Panc1 (cell line): ENCODE measurements around the gene BCORL1. TPM values are rescaled to one million over a fixed set of nuclear protein-coding genes. Genes with fewer than 3 reads are reported as not detected.

Experiments
- ATAC-seq: fragments of 200-7000 bp; cut with Tn5 transposase; 2 replicates; pipeline ENCODE4 v1.9.1; 2020; ENCODE audit warnings: mild to moderate bottlenecking, moderate library complexity
- BruUV-seq: library from RNA; stranded (reverse); fragments of 400-500 nt; replicated peaks from 2 replicates; lab custom pipeline; 2021; lab: Mats Ljungman, UMichigan
- CTCF ChIA-PET: fragments of 300-600 bp; sonication (Branson Sonifier 250); formaldehyde crosslinking; loops from one replicate; lab custom pipeline; 2022; ENCODE audit warnings: antibody characterized with exemption; lab: Charles Lee
- POLR2A ChIA-PET: fragments of 300-600 bp; sonication (Branson Sonifier 250); formaldehyde crosslinking; loops from one replicate; lab custom pipeline; 2022; ENCODE audit warnings: antibody characterized with exemption; lab: Charles Lee
- DNase-seq: peaks from one replicate; pipeline ENCODE4 v3.0.0-alpha.2; 2010; ENCODE audit warnings: low read depth, low spot score
- H3K27ac ChIP-seq: 2 replicates; pipeline ENCODE4 v1.5.1; 2011; ENCODE audit warnings: mild to moderate bottlenecking, low read length, inconsistent platforms
- H3K27me3 ChIP-seq: fragments of 200-500 bp; sonication (Bioruptor generic); 2 replicates; pipeline ENCODE4 v1.6.0; 2014; ENCODE audit warnings: low read length, inconsistent platforms; ENCODE audit not compliant: control insufficient read depth, insufficient read depth
- H3K36me3 ChIP-seq: fragments of 200-500 bp; sonication (Bioruptor generic); 2 replicates; pipeline ENCODE4 v1.5.1; 2014; ENCODE audit warnings: inconsistent platforms, mild to moderate bottlenecking, low read length, moderate library complexity; ENCODE audit not compliant: control insufficient read depth, insufficient read depth
- H3K4me1 ChIP-seq: 2 replicates; pipeline ENCODE4 v1.5.1; 2011; ENCODE audit warnings: inconsistent platforms, mild to moderate bottlenecking, low read length, moderate library complexity; ENCODE audit not compliant: control insufficient read depth, insufficient read depth
- H3K4me3 ChIP-seq, 2 experiments: 2 replicates each; pipeline ENCODE4 v1.5.1; 2011 to 2012; ENCODE audit warnings: low read depth in 2 of 2, low read length in 2 of 2, mild to moderate bottlenecking in 2 of 2, inconsistent platforms in 1 of 2, moderate library complexity in 1 of 2
- H3K9me3 ChIP-seq: fragments of 200-500 bp; sonication (Bioruptor generic); 2 replicates; pipeline ENCODE4 v1.5.1; 2014; ENCODE audit warnings: low read depth, mild to moderate bottlenecking, inconsistent platforms, low read length, moderate library complexity; ENCODE audit not compliant: control insufficient read depth, insufficient read depth
- POLR2AphosphoS5 ChIP-seq: IDR thresholded peaks from 2 replicates; pipeline ENCODE4 v1.6.1; 2012; ENCODE audit warnings: mild to moderate bottlenecking, low read depth, low read length, moderate library complexity
- SIN3A ChIP-seq: IDR thresholded peaks from 2 replicates; pipeline ENCODE4 v1.6.1; 2012; ENCODE audit warnings: low read depth, mild to moderate bottlenecking, low read length, moderate library complexity, borderline replicate concordance; ENCODE audit not compliant: insufficient read depth
- TCF7L2 ChIP-seq: IDR thresholded peaks from 2 replicates; pipeline ENCODE4 v1.6.1; 2011; ENCODE audit warnings: mild to moderate bottlenecking, low read depth, low read length, inconsistent platforms
- in situ Hi-C: cut with HindIII; loops from 2 replicates; pipeline ENCODE4 v1.10.0; 2016; ENCODE audit warnings: low sequenced_read_pairs, low pct_unique_long_range_greater_than_20kb
- intact Hi-C: fragments of 100-400 bp; cut with micrococcal nuclease; formaldehyde crosslinking; loops from one replicate; pipeline ENCODE4 v1.10.0; 2022; ENCODE audit not compliant: unreplicated experiment
- total RNA-seq: library from RNA; stranded (reverse); gene quantifications from one replicate; pipeline ENCODE4 v1.2.1, GENCODE V29; 2021; ENCODE audit not compliant: unreplicated experiment
- TF ChIP-seq, protein P1 (sequence below), 2 experiments: IDR thresholded peaks; 2 replicates each; pipeline ENCODE4 v1.6.1; 2011 to 2012; ENCODE audit warnings: low read depth in 2 of 2, control low read depth in 1 of 2, low read length in 1 of 2, mild to moderate bottlenecking in 1 of 2, moderate library complexity in 1 of 2; ENCODE audit not compliant: insufficient read depth in 1 of 2
- TF ChIP-seq, protein P2 (sequence below): fragments of 450-650 bp; IDR thresholded peaks from 2 replicates; pipeline ENCODE4 v1.5.1; 2017; ENCODE audit warnings: mild to moderate bottlenecking

Gene BCORL1
- total RNA-seq, 1 experiment from 2014 or later = 67.4 TPM

DNA sequence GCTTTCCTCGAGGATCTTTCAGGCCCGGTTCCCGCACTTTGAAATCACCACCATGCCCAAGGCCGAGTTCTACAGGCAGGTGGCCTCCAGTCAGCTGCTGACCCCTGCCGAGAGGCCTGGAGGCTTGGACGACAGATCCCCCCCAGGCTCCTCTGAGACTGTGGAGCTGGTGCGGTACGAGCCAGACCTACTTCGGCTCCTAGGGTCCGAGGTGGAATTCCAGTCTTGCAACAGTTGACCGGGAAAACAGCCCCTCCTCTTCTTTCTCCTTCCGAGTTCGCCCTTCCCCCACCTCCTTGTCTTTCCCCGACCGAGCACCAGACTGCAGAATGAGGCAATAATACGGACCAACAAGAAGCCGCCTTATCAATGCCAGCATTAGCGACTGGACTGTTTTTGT, 73.5 kb downstream of the BCORL1 start:
- CTCF ChIA-PET = interaction anchor here (0.5 kb wide), 1 partner anchor 142 kb away, joined by 4 read pairs; no protein-coding TSS in a partner anchor
- H3K36me3 ChIP-seq = peaks cover 19% of the 10 kb centered on the region
- H3K4me1 ChIP-seq = peaks cover 4% of the 10 kb centered on the region; the same call in 1 of the 2 replicates
- POLR2A ChIA-PET = no interaction called here
- DNase-seq (no peak), ATAC-seq (no peak)
- BruUV-seq = no TSS peak
- intact Hi-C loops = no loop called here
- in situ Hi-C loops = no loop called here
- H3K9me3 ChIP-seq = no peaks in the 10 kb centered on the region
- no peaks in the 10 kb centered on the region for H3K27me3 ChIP-seq
- no peak overlapping the region for H3K4me3 ChIP-seq
- TF ChIP-seq TCF7L2 = no peak
- TF ChIP-seq, protein P1, sequence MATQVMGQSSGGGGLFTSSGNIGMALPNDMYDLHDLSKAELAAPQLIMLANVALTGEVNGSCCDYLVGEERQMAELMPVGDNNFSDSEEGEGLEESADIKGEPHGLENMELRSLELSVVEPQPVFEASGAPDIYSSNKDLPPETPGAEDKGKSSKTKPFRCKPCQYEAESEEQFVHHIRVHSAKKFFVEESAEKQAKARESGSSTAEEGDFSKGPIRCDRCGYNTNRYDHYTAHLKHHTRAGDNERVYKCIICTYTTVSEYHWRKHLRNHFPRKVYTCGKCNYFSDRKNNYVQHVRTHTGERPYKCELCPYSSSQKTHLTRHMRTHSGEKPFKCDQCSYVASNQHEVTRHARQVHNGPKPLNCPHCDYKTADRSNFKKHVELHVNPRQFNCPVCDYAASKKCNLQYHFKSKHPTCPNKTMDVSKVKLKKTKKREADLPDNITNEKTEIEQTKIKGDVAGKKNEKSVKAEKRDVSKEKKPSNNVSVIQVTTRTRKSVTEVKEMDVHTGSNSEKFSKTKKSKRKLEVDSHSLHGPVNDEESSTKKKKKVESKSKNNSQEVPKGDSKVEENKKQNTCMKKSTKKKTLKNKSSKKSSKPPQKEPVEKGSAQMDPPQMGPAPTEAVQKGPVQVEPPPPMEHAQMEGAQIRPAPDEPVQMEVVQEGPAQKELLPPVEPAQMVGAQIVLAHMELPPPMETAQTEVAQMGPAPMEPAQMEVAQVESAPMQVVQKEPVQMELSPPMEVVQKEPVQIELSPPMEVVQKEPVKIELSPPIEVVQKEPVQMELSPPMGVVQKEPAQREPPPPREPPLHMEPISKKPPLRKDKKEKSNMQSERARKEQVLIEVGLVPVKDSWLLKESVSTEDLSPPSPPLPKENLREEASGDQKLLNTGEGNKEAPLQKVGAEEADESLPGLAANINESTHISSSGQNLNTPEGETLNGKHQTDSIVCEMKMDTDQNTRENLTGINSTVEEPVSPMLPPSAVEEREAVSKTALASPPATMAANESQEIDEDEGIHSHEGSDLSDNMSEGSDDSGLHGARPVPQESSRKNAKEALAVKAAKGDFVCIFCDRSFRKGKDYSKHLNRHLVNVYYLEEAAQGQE (IDR thresholded peaks at IDR 0.05; ENCODE audit: insufficient read depth in 1 of 2, low read depth in 2 of 2, low read length in 1 of 2) = no peak
- no peak for TF ChIP-seq SIN3A
- TF ChIP-seq, protein P2, sequence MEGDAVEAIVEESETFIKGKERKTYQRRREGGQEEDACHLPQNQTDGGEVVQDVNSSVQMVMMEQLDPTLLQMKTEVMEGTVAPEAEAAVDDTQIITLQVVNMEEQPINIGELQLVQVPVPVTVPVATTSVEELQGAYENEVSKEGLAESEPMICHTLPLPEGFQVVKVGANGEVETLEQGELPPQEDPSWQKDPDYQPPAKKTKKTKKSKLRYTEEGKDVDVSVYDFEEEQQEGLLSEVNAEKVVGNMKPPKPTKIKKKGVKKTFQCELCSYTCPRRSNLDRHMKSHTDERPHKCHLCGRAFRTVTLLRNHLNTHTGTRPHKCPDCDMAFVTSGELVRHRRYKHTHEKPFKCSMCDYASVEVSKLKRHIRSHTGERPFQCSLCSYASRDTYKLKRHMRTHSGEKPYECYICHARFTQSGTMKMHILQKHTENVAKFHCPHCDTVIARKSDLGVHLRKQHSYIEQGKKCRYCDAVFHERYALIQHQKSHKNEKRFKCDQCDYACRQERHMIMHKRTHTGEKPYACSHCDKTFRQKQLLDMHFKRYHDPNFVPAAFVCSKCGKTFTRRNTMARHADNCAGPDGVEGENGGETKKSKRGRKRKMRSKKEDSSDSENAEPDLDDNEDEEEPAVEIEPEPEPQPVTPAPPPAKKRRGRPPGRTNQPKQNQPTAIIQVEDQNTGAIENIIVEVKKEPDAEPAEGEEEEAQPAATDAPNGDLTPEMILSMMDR = no peak
- no peak for TF ChIP-seq POLR2AphosphoS5
- H3K27ac ChIP-seq = no peak overlapping the region

DNA sequence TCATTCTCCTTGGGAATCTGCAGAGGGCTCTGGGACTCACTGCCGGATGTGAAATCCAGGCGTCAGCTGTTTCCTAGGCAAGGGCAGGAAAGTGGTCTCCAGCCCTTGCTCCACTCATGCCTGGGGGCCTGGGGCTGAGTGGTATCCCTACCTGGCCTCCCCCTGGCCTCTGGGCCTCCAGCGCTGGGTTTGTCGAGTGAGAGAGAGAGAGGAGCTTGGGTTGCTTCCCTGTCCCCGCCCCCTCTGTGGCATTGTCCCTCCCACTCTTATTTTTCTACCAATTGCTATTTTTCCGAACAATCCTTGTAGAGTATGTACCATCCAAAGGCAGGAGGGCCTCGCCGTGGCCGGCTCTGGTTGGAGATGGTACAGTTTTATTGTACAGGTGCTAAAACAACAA, 74.8 kb downstream of the BCORL1 start:
- intact Hi-C loops = no loop called here
- no peak for ATAC-seq
- H3K4me3 ChIP-seq = no peak overlapping the region

DNA sequence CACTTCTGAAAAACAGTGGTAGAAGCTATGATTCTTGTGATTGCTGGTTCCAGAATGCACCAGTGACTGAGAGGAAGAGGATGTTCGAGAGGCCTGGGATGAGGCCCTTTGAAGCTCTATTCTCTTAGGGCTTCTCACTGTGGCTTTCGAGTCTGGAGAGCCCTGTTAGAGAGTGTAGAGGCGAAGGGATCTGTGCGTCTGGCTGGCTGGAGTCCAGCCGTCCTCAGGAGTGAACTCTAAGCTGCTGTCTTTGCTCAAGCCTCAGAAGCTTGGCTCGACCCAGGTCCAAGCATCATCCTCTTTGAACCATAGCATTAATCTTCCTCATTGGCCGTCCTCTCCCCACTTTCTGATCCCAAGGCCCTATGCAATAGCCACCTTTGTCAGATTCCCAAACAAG, 76.2 kb downstream of the BCORL1 start:
- H3K27ac ChIP-seq = no peak overlapping the region
- BruUV-seq = no TSS peak
- POLR2A ChIA-PET = no interaction called here
- CTCF ChIA-PET = no interaction called here
- in situ Hi-C loops = no loop called here
- DNase-seq = no peak
- H3K36me3 ChIP-seq = peaks cover 4% of the 10 kb centered on the region; the same call in 1 of the 2 replicates
- ATAC-seq = no peak
- no peak for TF ChIP-seq TCF7L2
- TF ChIP-seq, protein P1 (IDR thresholded peaks at IDR 0.05; ENCODE audit: insufficient read depth in 1 of 2, low read depth in 2 of 2, low read length in 1 of 2) = no peak
- TF ChIP-seq SIN3A = no peak
- TF ChIP-seq, protein P2 = no peak
- no peak for TF ChIP-seq POLR2AphosphoS5
- H3K4me3 ChIP-seq = no peak overlapping the region
- no peaks in the 10 kb centered on the region for H3K9me3 ChIP-seq
- intact Hi-C loops = no loop called here
- H3K27me3 ChIP-seq = no peaks in the 10 kb centered on the region
- H3K4me1 ChIP-seq = peaks cover 4% of the 10 kb centered on the region; the same call in 1 of the 2 replicates

More for the DNA sequence above, 74.8 kb downstream of the BCORL1 start:
- H3K36me3 ChIP-seq = peaks cover 11% of the 10 kb centered on the region
- in situ Hi-C loops = no loop called here
- BruUV-seq = no TSS peak
- CTCF ChIA-PET = no interaction called here
- H3K27ac ChIP-seq = no peak overlapping the region
- no peak for DNase-seq
- no peaks in the 10 kb centered on the region for H3K9me3 ChIP-seq
- H3K4me1 ChIP-seq = peaks cover 4% of the 10 kb centered on the region; the same call in 1 of the 2 replicates
- no peak for TF ChIP-seq POLR2AphosphoS5
- no peak for TF ChIP-seq SIN3A
- no peak for TF ChIP-seq TCF7L2
- H3K27me3 ChIP-seq = no peaks in the 10 kb centered on the region
- POLR2A ChIA-PET = no interaction called here
